SK-N-SH (cell line): Measurements from ENCODE around the gene SLC16A8. TPM values are rescaled to one million over a fixed set of nuclear protein-coding genes. Genes with fewer than 3 reads are reported as not detected.

Experiments
- CTCF ChIA-PET: fragments of 300-600, 350-600 bp; formaldehyde crosslinking; extraction: SDS; loops from one replicate; lab custom pipeline; 2021; lab: Yijun Ruan, JAX
- POLR2A ChIA-PET: fragments of 350-600 bp; sonication (Branson Sonifier 250); formaldehyde crosslinking; extraction: SDS; loops from one replicate; lab custom pipeline; 2020; ENCODE audit warnings: antibody characterized with exemption, inconsistent platforms; lab: Yijun Ruan, JAX
- DNase-seq: peaks from one replicate; pipeline ENCODE4 v3.0.0; 2012
- H2AFZ ChIP-seq: fragments of 200-600 bp; sonication (generic); 2 replicates; pipeline ENCODE4 v1.8.1; 2016; ENCODE audit warnings: antibody characterized with exemption, mild to moderate bottlenecking, low read depth
- H3F3A ChIP-seq: fragments of 200-600 bp; sonication (generic); replicated peaks from 2 replicates; pipeline ENCODE3; 2016; ENCODE audit warnings: antibody characterized with exemption, mild to moderate bottlenecking; ENCODE audit not compliant: insufficient read depth
- H3K27ac ChIP-seq, 2 experiments: fragments of 200-500 bp in 1 of 2; fragments of 200-600 bp in 1 of 2; sonication (Bioruptor generic) in 1 of 2; sonication (generic), shearing (Covaris generic) in 1 of 2; 2 replicates each; pipeline versions ENCODE4 v1.5.1 to v1.6.1; 2014 to 2016; ENCODE audit warnings: low read depth in 2 of 2, inconsistent platforms in 1 of 2, low read length in 1 of 2, mild to moderate bottlenecking in 1 of 2, mixed read lengths in 1 of 2
- H3K27me3 ChIP-seq: fragments of 200-600 bp; sonication (generic), shearing (Covaris generic); 2 replicates; pipeline ENCODE4 v1.6.1; 2016; ENCODE audit warnings: mixed run types; ENCODE audit not compliant: insufficient read depth
- H3K36me3 ChIP-seq, 2 experiments: fragments of 200-500 bp in 1 of 2; fragments of 200-600 bp in 1 of 2; sonication (Bioruptor generic) in 1 of 2; sonication (generic) in 1 of 2; replicated peaks in 1 of 2; 2 replicates each; pipeline versions ENCODE3 to v1.5.1; 2014 to 2016; ENCODE audit warnings: low read length in 1 of 2, mild to moderate bottlenecking in 1 of 2; ENCODE audit not compliant: insufficient read depth in 2 of 2, control insufficient read depth in 1 of 2
- H3K4me1 ChIP-seq, 2 experiments: fragments of 200-500 bp in 1 of 2; fragments of 200-600 bp in 1 of 2; sonication (Bioruptor generic) in 1 of 2; sonication (generic), shearing (Covaris generic) in 1 of 2; 2 replicates each; pipeline versions ENCODE4 v1.5.1 to v1.6.1; 2014 to 2016; ENCODE audit warnings: low read depth in 1 of 2, low read length in 1 of 2, mixed run types in 1 of 2; ENCODE audit not compliant: insufficient read depth in 2 of 2, control insufficient read depth in 1 of 2
- H3K4me2 ChIP-seq: fragments of 200-600 bp; sonication (generic), shearing (Covaris generic); 2 replicates; pipeline ENCODE4 v1.6.1; 2017; ENCODE audit warnings: mixed run types
- H3K4me3 ChIP-seq, 2 experiments: fragments of 200-500 bp in 1 of 2; fragments of 200-600 bp in 1 of 2; sonication (Bioruptor generic) in 1 of 2; sonication (generic), shearing (Covaris generic) in 1 of 2; 2 replicates each; pipeline versions ENCODE4 v1.5.1 to v1.8.1; 2014 to 2016; ENCODE audit warnings: low read depth in 2 of 2, inconsistent platforms in 1 of 2, low read length in 1 of 2, mild to moderate bottlenecking in 1 of 2, mixed read lengths in 1 of 2, moderate library complexity in 1 of 2
- H3K79me2 ChIP-seq: fragments of 200-600 bp; sonication (generic); 2 replicates; pipeline ENCODE4 v1.8.1; 2017; ENCODE audit warnings: mild to moderate bottlenecking; ENCODE audit not compliant: insufficient read depth
- H3K9ac ChIP-seq: fragments of 200-600 bp; sonication (generic); 2 replicates; pipeline ENCODE4 v1.6.1; 2017; ENCODE audit warnings: mixed run types
- H3K9me2 ChIP-seq: fragments of 200-600 bp; sonication (generic); 2 replicates; pipeline ENCODE4 v1.6.1; 2017; ENCODE audit warnings: mixed run types
- H3K9me3 ChIP-seq: fragments of 200-600 bp; sonication (generic); 2 replicates; pipeline ENCODE4 v1.6.1; 2017; ENCODE audit warnings: mixed run types, mild to moderate bottlenecking, moderate library complexity
- H4K20me1 ChIP-seq: fragments of 200-600 bp; sonication (generic); 2 replicates; pipeline ENCODE4 v1.6.1; 2017; ENCODE audit warnings: mild to moderate bottlenecking, mixed run types; ENCODE audit not compliant: insufficient read depth
- ELF1 ChIP-seq: IDR thresholded peaks from 2 replicates; pipeline ENCODE4 v1.4.0; 2012
- EZH2phosphoT487 ChIP-seq: fragments of 200-600 bp; sonication (generic); IDR thresholded peaks from 2 replicates; pipeline ENCODE4 v1.6.1; 2017; ENCODE audit warnings: low read depth, mixed run types, mild to moderate bottlenecking, antibody characterized with exemption, moderate library complexity, borderline replicate concordance
- FOXJ3 ChIP-seq: sonication (generic); formaldehyde crosslinking; IDR thresholded peaks from 2 replicates; pipeline ENCODE4 v1.5.1; 2020; ENCODE audit warnings: mild to moderate bottlenecking, missing genetic modification reagents
- FOXM1 ChIP-seq: IDR thresholded peaks from 2 replicates; pipeline ENCODE4 v1.4.0; 2012; ENCODE audit warnings: low read depth, mild to moderate bottlenecking
- GABPA ChIP-seq: IDR thresholded peaks from 2 replicates; pipeline ENCODE4 v1.4.0; 2012; ENCODE audit warnings: low read depth, mild to moderate bottlenecking
- GATA2 ChIP-seq: sonication (generic); formaldehyde crosslinking; IDR thresholded peaks from 2 replicates; pipeline ENCODE4 v1.5.0; 2020; ENCODE audit warnings: mild to moderate bottlenecking, missing genetic modification reagents
- NFIC ChIP-seq: IDR thresholded peaks from 2 replicates; pipeline ENCODE4 v1.4.0; 2012; ENCODE audit warnings: borderline replicate concordance
- NRF1 ChIP-seq: IDR thresholded peaks from 2 replicates; pipeline ENCODE4 v1.6.1; 2012; ENCODE audit warnings: low read depth, mild to moderate bottlenecking, low read length
- PBX3 ChIP-seq: IDR thresholded peaks from 2 replicates; pipeline ENCODE4; 2012
- POLR2AphosphoS5 ChIP-seq: IDR thresholded peaks from 2 replicates; pipeline ENCODE4 v1.6.1; 2012; ENCODE audit warnings: low read depth, low read length
- REST ChIP-seq: IDR thresholded peaks from 2 replicates; pipeline ENCODE4 v1.6.1; 2012; ENCODE audit warnings: mild to moderate bottlenecking, low read depth, low read length, moderate library complexity
- RFX5 ChIP-seq: IDR thresholded peaks from 2 replicates; pipeline ENCODE4 v1.6.1; 2012; ENCODE audit warnings: mild to moderate bottlenecking, improper control_type of control experiment, low read length
- RXRA ChIP-seq: IDR thresholded peaks from 2 replicates; pipeline ENCODE4 v1.4.0; 2012; ENCODE audit warnings: low read depth, mild to moderate bottlenecking, borderline replicate concordance
- SMC3 ChIP-seq: IDR thresholded peaks from 2 replicates; pipeline ENCODE4 v1.6.1; 2012; ENCODE audit warnings: low read depth, low read length, improper control_type of control experiment
- USF1 ChIP-seq: IDR thresholded peaks from 2 replicates; pipeline ENCODE4 v1.4.0; 2012; ENCODE audit warnings: low read depth, borderline replicate concordance
- YY1 ChIP-seq: IDR thresholded peaks from 2 replicates; pipeline ENCODE4 v1.4.0; 2012; ENCODE audit warnings: low read depth, mild to moderate bottlenecking
- ZBTB33 ChIP-seq: IDR thresholded peaks from 2 replicates; pipeline ENCODE4 v1.4.0; 2012; ENCODE audit warnings: low read depth, borderline replicate concordance
- WGBS: methylation state at CpG from one replicate; pipeline ENCODE4 v1.1.6; 2017; ENCODE audit warnings: low lambda C conversion rate; 5-methylcytosine and 5-hydroxymethylcytosine counted together
- polyA plus RNA-seq, 3 experiments: library from polyadenylated mRNA; depleted of rRNA; stranded (reverse); fragments of >200 nt; gene quantifications; 2 replicates each; pipeline ENCODE4 v1.2.3, GENCODE V29; 2012

SLC16A8 gene
- polyA plus RNA-seq, 1 of the 3 experiments (the other 2 are of a cell fraction): not detected

DNA sequence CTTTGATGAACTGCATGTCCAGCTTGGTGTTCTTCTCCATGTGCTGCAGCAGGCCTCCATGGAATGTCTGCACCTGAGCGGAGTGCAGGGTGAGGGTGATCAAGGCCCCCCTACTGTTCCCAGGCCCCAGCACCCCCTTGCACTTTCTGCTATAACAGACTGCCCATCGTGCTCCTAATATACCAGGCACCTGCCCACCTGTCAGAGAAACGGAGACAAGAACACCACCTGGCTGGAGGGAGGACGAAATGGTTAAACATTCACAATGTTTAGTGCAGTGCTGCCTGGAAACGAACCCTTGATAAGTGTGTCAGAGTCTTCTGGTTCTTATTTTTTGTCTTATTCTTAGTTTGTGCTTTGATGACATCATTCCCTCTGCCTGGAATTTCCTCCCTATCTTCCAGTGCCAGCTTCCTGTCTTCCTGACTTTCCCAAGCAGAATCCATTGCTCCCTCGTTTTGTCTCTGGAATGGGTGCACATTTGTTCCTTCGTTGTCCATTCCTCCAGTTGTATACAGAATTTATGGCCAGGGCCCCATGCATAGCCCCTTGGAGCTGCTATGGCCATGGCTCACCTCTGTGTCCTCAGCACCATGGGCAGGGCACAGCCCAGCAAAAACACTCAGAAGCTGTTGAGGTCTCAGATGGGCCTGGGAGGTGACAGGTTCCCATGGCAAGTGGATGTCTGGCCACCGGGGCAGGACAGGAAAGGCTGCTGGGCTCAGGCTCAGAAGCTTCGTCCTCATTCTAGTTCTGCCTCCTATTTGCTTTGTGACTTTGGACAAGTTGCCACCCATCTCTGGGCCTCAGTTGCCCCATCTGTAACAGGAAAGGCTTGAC lies 14.6 kb upstream of the SLC16A8 start (continued):
- TF ChIP-seq PBX3 (no peak), RXRA (no peak), ELF1 (no peak), REST (no peak), GATA2 (CRISPR knock-in tag) (no peak), NRF1 (no peak), YY1 (no peak), GABPA (no peak), EZH2phosphoT487 (no peak), FOXJ3 (CRISPR knock-in tag) (no peak), RFX5 (no peak)

DNA sequence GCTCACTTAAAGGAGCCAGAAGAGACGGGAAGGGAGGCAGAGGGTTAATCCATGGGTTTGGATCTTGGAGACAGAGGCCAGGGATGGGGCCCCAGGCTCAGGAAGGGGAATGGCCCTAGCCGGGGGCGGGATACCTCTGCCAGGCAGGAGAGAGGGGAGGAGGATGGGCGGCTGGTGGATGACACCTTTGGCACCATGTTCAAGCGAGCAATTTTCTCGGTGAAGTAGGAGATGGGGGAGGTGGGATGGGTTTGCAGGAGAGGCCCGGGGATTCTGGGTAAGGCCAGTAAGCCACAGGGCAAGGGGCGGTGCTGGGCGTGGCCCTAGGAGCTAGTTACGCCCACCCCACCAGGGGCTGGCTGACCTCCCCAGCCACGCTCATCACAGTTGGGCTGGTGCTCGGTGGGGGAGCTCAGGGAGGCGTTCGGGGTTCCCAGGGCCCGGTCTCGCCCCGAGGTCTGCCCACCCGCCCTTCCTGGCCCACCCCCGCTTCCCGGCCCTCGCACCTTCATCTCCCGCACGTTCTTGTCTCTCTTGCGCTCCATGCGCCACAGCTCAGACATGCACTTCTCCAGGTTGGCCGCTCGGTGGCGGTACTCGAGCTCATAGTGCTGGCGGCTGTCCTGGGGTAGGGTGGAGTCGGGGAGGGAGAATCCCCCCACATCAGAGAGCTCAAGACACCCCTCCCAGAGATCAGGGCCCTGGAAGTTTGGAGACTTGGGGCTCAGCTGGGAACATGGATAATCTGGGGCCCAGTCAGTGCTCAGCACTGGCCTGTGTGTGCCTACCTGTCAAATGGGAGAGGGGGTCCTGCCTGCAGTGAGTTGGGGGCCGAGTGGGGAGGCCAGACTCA lies 13.8 kb upstream of the SLC16A8 start:
- Histone ChIP-seq H3K4me2 (no peak overlapping the region), H3K9ac (no peak overlapping the region), H3K4me1 (no peaks in the 10 kb centered on the region), H4K20me1 (no peaks in the 10 kb centered on the region), H3K9me3 (no peaks in the 10 kb centered on the region), H3F3A (no peaks in the 10 kb centered on the region), H3K27ac (no peak overlapping the region), H3K9me2 (no peaks in the 10 kb centered on the region), H3K27me3 (no peaks in the 10 kb centered on the region), H3K4me3 (no peak overlapping the region; a peak in 1 of 4 replicates), H2AFZ (no peak overlapping the region), H3K79me2 (no peaks in the 10 kb centered on the region), H3K36me3 (no peaks in the 10 kb centered on the region)
- no peak for DNase-seq
- POLR2A ChIA-PET: interaction anchor here (1.2 kb wide), 1 partner anchor 13 kb away, joined by 3 read pairs; no protein-coding TSS in a partner anchor
- no peak for TF ChIP-seq FOXM1
- no peak for TF ChIP-seq SMC3
- no peak for TF ChIP-seq POLR2AphosphoS5
- no peak for TF ChIP-seq USF1
- TF ChIP-seq ZBTB33: no peak
- no peak for TF ChIP-seq NFIC
- 86% methylated on average over 13 of the region's 32 CpGs for WGBS
- CTCF ChIA-PET: interaction anchor here (0.8 kb wide), 1 partner anchor 17 kb away, joined by 3 read pairs; no protein-coding TSS in a partner anchor
